Aorta (tissue), 5 donors: ENCODE measurements around the gene LRP8. TPM values are rescaled to one million over a fixed set of nuclear protein-coding genes. Genes with fewer than 3 reads are reported as not detected.
A peak's percentile ranks its signal among the peaks of the same experiment; 100 is the strongest.

Experiments used
- ATAC-seq: fragments of 200-7000 bp; cut with Tn5 transposase; one replicate; pipeline ENCODE4 v1.9.1; 2022; ENCODE audit warnings: moderate library complexity; ENCODE audit not compliant: low FRiP score
- DNase-seq, 2 donors: peaks; one replicate each; pipeline ENCODE4 v3.0.0-alpha.2; 2020
- H3K27ac ChIP-seq, 2 donors: one replicate each; pipeline ENCODE4 v1.5.1; 2013; ENCODE audit warnings: low read length in 2 of 2, mild to moderate bottlenecking in 2 of 2, moderate library complexity in 2 of 2, control low read depth in 1 of 2, inconsistent platforms in 1 of 2, low read depth in 1 of 2
- H3K27me3 ChIP-seq, 2 donors: one replicate each; pipeline ENCODE4 v1.6.1; 2013; ENCODE audit warnings: control low read depth in 1 of 2, low read length in 1 of 2, mild to moderate bottlenecking in 1 of 2, moderate library complexity in 1 of 2; ENCODE audit not compliant: insufficient read depth in 2 of 2, control insufficient read depth in 1 of 2
- H3K36me3 ChIP-seq, 2 donors: one replicate each; pipeline ENCODE4 v1.6.1; 2013; ENCODE audit warnings: control low read depth in 1 of 2, low read length in 1 of 2, mild to moderate bottlenecking in 1 of 2; ENCODE audit not compliant: insufficient read depth in 2 of 2, control insufficient read depth in 1 of 2
- H3K4me1 ChIP-seq, 2 donors: one replicate each; pipeline ENCODE4 v1.6.1; 2013; ENCODE audit warnings: low read length in 2 of 2, control low read depth in 1 of 2, mild to moderate bottlenecking in 1 of 2, moderate library complexity in 1 of 2; ENCODE audit not compliant: insufficient read depth in 2 of 2, control insufficient read depth in 1 of 2
- H3K4me3 ChIP-seq, 2 donors: one replicate each; pipeline ENCODE4 v1.5.1; 2013; ENCODE audit warnings: low read length in 2 of 2, control low read depth in 1 of 2, mild to moderate bottlenecking in 1 of 2
- H3K9me3 ChIP-seq: one replicate; pipeline ENCODE4 v1.6.1; 2013; ENCODE audit warnings: mild to moderate bottlenecking, low read length; ENCODE audit not compliant: control insufficient read depth
- WGBS, 2 donors: extraction: QIAGEN DNeasy Blood & Tissue Kit; methylation state at CpG; one replicate each; pipeline ENCODE4 v1.1.7; 2013; 5-methylcytosine and 5-hydroxymethylcytosine counted together
- intact Hi-C, 2 donors: fragments of 100-400 bp; cut with DNase I; formaldehyde crosslinking; loops; one replicate each; pipeline versions ENCODE4 v1.14.2 to v1.15.0; 2022
- polyA plus RNA-seq, 2 donors: library from polyadenylated mRNA; stranded (reverse); fragments of 200-250 nt; gene quantifications; one replicate each; pipeline ENCODE4 v1.2.3, GENCODE V29; 2013
- total RNA-seq, 2 donors: library from RNA; stranded (reverse); fragmentation: NEBNext Ultra II Directional; extraction: Animal tissue kit (Norgen Biotek cat#: 25700); gene quantifications; one replicate each; pipeline ENCODE4 v1.2.1, GENCODE V29; 2021
- donor health status: healthy with polysubstance abuse.
- donor health status: Bipolar disorder and iron deficiency.
- donor health status: DM: no; HTN: no; CAD: no.
- donor health status: DM: no; HTN: no; CAD: no.
- donor health status: DM: yes; HTN: yes; CAD: no.

LRP8 gene
- total and polyA plus RNA-seq, 4 donors = 1.1 to 12.3 (median 5.9) TPM

DNA sequence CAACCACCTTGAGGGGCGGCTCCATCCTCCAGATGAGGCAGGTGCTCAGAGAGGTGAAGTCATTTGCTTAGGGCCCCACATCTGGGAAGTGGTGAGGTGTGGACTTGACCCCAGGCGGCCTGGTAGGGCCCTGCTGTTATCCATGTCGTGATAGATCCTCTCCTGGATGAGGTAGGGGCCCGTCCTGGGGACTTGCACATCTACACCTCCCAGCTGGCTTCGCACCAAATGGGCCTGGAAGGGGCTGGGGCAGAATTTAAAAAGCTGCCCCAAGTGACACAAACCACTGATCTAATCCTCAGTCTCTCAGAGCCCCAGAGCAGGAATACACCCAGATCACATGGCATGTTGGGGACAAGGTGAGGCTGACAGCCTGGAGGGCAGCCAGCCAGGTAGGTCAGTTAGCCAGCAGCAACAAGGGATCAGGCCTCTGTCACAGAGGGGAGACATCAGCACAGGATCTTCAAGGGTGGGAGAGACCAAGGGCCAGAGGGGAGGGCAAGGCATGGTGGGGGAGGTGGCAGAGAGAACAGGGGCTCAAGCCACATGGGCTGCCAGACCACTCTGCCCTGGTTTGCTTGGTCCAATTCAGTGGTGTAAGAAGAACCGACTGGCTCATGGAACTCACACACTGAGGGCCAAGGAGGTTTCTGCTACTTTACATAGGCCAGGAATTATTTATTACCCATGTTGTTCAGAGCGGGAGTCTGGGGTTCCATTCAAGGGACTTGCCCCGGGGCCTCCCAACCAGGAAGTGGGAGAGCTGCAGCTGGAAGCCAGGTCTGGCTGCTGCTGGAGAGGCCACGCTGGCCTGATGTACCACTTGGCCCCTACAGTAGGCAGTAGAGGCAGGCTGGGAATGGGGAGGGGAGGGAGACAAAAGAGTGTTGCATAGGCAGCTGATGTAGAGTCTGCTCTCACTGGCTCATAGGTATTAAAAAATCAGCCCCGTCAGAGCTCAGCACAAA is 12.1 kb downstream of the LRP8 start:
- WGBS, 2 donors = 78 to 84% methylated on average over 10 of the region's 10 CpGs

DNA sequence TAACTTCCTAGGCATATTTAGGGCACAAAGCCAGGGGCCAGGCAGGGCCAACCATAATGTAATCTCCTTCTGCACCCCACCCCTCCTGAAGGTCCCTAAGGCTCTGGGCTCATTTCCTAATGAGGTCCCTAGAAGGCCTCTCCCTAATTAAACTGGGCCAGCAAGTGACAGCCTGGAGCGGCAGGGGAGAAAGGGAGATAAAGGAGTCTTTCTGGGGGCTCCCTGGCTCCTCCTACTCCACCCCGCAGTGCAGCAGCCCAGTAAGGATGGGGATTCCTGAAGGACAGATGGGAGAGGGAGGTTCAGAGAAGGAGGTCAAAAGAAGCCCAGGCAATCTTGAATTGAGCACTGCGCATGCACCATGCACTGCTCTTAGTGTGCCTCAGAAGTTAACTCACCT is 12.8 kb downstream of the LRP8 start:
- DNase-seq (no peak), ATAC-seq (no peak)
- Histone ChIP-seq H3K9me3 (no peaks in the 10 kb centered on the region), H3K4me3 (no peak overlapping the region), H3K36me3 (no peaks in the 10 kb centered on the region), H3K27ac (no peak overlapping the region), H3K4me1 (no peaks in the 10 kb centered on the region), H3K27me3 (no peaks in the 10 kb centered on the region)
- 94 to 96% methylated on average over 3 of the region's 3 CpGs for WGBS, 2 donors
- intact Hi-C loops = no loop called here

More for the DNA sequence above, 12.1 kb downstream of the LRP8 start:
- H3K4me3 ChIP-seq = no peak overlapping the region
- no peaks in the 10 kb centered on the region for H3K36me3 ChIP-seq
- no peak overlapping the region for H3K27ac ChIP-seq
- ATAC-seq = no peak
- no peaks in the 10 kb centered on the region for H3K9me3 ChIP-seq
- DNase-seq = peak in 1 of 2 donors; percentile 32
- intact Hi-C loops = no loop called here
- no peaks in the 10 kb centered on the region for H3K4me1 ChIP-seq
- H3K27me3 ChIP-seq = no peaks in the 10 kb centered on the region

GRCh38 chr1:53314606-53315005 is 13.3 kb downstream of the LRP8 start:
- intact Hi-C loops = no loop called here
- no peaks in the 10 kb centered on the region for H3K4me1 ChIP-seq
- no peaks in the 10 kb centered on the region for H3K36me3 ChIP-seq
- no peak overlapping the region for H3K27ac ChIP-seq
- ATAC-seq (no peak), DNase-seq (peak in 1 of 2 donors; percentile 21)
- no peak overlapping the region for H3K4me3 ChIP-seq
- WGBS, 2 donors = 93 to 96% methylated on average over 7 of the region's 7 CpGs
- no peaks in the 10 kb centered on the region for H3K27me3 ChIP-seq
- no peaks in the 10 kb centered on the region for H3K9me3 ChIP-seq

DNA sequence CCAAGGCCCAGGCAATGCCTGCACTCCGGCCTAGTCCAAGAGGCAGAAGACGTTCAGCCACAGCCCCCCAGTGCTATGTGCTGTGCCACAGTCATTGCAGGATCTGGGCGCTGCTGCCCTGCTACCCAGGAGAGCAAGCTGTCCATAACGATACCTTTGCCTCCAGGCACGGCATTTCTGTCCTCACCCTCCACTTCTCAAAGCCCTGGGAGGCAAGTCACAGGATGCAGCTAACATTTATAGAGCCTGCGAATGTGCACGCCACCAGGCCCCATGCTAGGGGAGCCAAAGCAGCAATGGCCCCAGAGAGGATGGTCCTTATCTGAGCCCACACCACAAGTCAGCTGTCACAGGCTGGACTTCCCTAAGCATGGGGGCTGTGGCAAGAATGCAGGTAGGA is 13.8 kb downstream of the LRP8 start:
- 87 to 91% methylated on average over 7 of the region's 7 CpGs for WGBS, 2 donors
- Histone ChIP-seq H3K36me3 (no peaks in the 10 kb centered on the region), H3K9me3 (no peaks in the 10 kb centered on the region), H3K4me3 (no peak overlapping the region), H3K27me3 (no peaks in the 10 kb centered on the region), H3K27ac (no peak overlapping the region), H3K4me1 (no peaks in the 10 kb centered on the region)
- DNase-seq (peak in 1 of 2 donors; percentile 24), ATAC-seq (no peak)
- intact Hi-C loops = no loop called here

GRCh38 chr1:53313556-53313955 is 14.3 kb downstream of the LRP8 start:
- Histone ChIP-seq H3K27me3 (no peaks in the 10 kb centered on the region), H3K36me3 (no peaks in the 10 kb centered on the region), H3K4me1 (no peaks in the 10 kb centered on the region), H3K9me3 (no peaks in the 10 kb centered on the region), H3K4me3 (no peak overlapping the region), H3K27ac (no peak overlapping the region)
- intact Hi-C loops = no loop called here
- DNase-seq = peak in 1 of 2 donors; percentile 12
- WGBS, 2 donors = 91 to 98% methylated on average over 5 of the region's 5 CpGs
- ATAC-seq = no peak

GRCh38 chr1:53311702-53312305 is 16.1 kb downstream of the LRP8 start:
- Histone ChIP-seq H3K4me3 (no peak overlapping the region), H3K4me1 (no peaks in the 10 kb centered on the region), H3K27me3 (no peaks in the 10 kb centered on the region), H3K9me3 (no peaks in the 10 kb centered on the region), H3K36me3 (no peaks in the 10 kb centered on the region), H3K27ac (no peak overlapping the region)
- intact Hi-C loops = no loop called here
- no peak for DNase-seq
- no peak for ATAC-seq
- WGBS, 2 donors = 75 to 79% methylated on average over 10 to 11 of the region's 11 CpGs

DNA sequence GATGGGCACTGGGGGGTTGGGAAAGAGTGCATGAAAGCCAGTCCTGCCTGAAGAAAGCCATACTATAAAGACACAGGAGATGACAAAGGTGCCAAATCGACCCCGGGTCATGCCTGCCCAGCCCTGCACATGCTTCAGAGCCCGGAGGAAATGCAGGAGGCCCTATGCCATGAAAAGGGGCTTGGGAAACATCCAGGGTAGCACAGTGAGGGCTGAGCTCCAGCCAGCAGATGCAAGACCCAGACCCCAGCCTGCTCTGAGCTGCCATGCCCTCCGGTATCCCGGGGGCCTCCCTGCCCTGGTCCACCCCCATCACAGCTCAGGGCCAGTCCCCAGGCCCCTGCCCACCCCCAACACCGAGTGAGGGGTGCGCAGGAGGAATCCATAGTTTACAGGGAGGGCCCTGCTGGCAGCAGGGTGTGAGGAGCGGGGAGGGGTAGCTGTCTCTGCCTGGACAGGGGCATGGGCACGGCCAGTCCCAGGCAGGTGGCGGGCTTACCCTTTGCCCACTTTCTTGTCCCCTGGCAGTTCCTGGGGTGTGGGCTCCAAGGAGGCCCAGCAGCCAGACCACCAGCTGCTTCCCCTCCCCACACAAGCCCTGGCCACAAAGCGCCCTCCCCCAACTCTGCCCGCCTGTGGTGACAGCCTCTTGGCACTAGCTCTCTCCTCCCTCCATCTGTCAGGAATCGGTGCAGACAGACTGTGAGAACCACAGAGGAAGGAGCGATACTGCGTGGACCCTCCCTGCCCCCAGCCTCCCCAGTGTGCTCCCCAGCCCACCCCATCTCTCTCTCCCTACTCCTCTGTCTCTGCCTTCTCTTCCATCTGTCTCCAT is 16.8 kb downstream of the LRP8 start:
- H3K9me3 ChIP-seq = no peaks in the 10 kb centered on the region
- ATAC-seq = no peak
- intact Hi-C loops = no loop called here

DNA sequence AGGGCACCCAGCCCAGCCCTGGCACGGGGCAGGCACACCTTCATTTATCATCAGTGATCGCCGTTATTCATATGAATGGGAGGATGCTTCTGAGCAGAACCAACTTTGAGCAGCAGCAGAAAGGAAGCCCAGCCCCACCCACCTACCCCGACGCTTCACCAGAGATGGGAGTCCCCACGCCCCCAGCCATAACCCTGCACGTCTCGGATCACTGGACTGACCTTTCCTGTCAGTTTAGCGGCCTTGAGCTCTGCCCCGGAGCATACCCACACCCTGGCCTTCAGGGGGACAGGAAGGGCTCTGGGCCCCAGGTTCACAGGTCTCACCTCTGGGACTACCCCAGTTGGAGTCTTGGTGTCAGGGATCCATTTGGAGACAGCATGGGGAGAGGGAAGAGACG is 18.1 kb downstream of the LRP8 start:
- no peak for ATAC-seq
- no peak for DNase-seq
- no peaks in the 10 kb centered on the region for H3K36me3 ChIP-seq
- WGBS, 2 donors = 92% methylated on average over 11 of the region's 11 CpGs
- H3K4me1 ChIP-seq = no peaks in the 10 kb centered on the region
- H3K27me3 ChIP-seq = no peaks in the 10 kb centered on the region
- no peak overlapping the region for H3K4me3 ChIP-seq
- H3K27ac ChIP-seq = no peak overlapping the region
- H3K9me3 ChIP-seq = no peaks in the 10 kb centered on the region
- intact Hi-C loops = no loop called here

More for the DNA sequence above, 16.8 kb downstream of the LRP8 start:
- 53 to 69% methylated on average over 15 of the region's 15 CpGs for WGBS, 2 donors
- H3K4me3 ChIP-seq = no peak overlapping the region
- H3K36me3 ChIP-seq = no peaks in the 10 kb centered on the region
- no peaks in the 10 kb centered on the region for H3K27me3 ChIP-seq
- H3K4me1 ChIP-seq = no peaks in the 10 kb centered on the region
- no peak overlapping the region for H3K27ac ChIP-seq
- DNase-seq = no peak
